HG03521 (cell line): ENCODE measurements around the gene FIG4.
"Not testable (repeated sequence)": the region's sequence is repeated elsewhere in the genome, so short reads cannot be mapped to it uniquely, and the experiment has no call there.

Experiments used
- ATAC-seq: cut with Tn5 transposase; IDR thresholded peaks from one replicate; pipeline ENCODE4 v1.9.1; 2021; ENCODE audit warnings: mild to moderate bottlenecking, moderate library complexity; ENCODE audit not compliant: unreplicated experiment

The FIG4 gene

GRCh38 chr6:109701774-109702173 is 10.7 kb downstream of the FIG4 start:
- ATAC-seq, result no peak

GRCh38 chr6:109702791-109703190 is 11.7 kb downstream of the FIG4 start:
- no peak for ATAC-seq

- peak; percentile 89 for ATAC-seq
These were observed 14.2 kb downstream of the FIG4 start for GRCh38 chr6:109705258-109705657.

GRCh38 chr6:109706513-109706912 is 15.4 kb downstream of the FIG4 start:
- no peak for ATAC-seq

- not testable (repeated sequence) for ATAC-seq
These were observed 17.0 kb downstream of the FIG4 start for GRCh38 chr6:109708099-109708498.

GRCh38 chr6:109713097-109713496 is 22.0 kb downstream of the FIG4 start:
- no peak for ATAC-seq

GRCh38 chr6:109714166-109714565 is 23.1 kb downstream of the FIG4 start:
- ATAC-seq, result no peak

- ATAC-seq, result no peak
These were observed 23.5 kb downstream of the FIG4 start for GRCh38 chr6:109714611-109715010.

- ATAC-seq, result no peak
These were observed 24.5 kb downstream of the FIG4 start for GRCh38 chr6:109715616-109716015.

GRCh38 chr6:109717971-109718370 is 26.9 kb downstream of the FIG4 start:
- no peak for ATAC-seq

GRCh38 chr6:109718991-109719390 is 27.9 kb downstream of the FIG4 start:
- no peak for ATAC-seq

- ATAC-seq, result no peak
These were observed 29.2 kb downstream of the FIG4 start for GRCh38 chr6:109720311-109720710.

- no peak for ATAC-seq
These were observed 30.9 kb downstream of the FIG4 start for GRCh38 chr6:109722011-109722410.

GRCh38 chr6:109722564-109723254 is 31.6 kb downstream of the FIG4 start:
- no peak for ATAC-seq

- ATAC-seq, result not testable (repeated sequence)
These were observed 34.2 kb downstream of the FIG4 start for GRCh38 chr6:109725250-109725649.

- no peak for ATAC-seq
These were observed 45.4 kb downstream of the FIG4 start for GRCh38 chr6:109736273-109737025.

GRCh38 chr6:109738255-109738654 is 47.2 kb downstream of the FIG4 start:
- no peak for ATAC-seq

GRCh38 chr6:109738667-109739066 is 47.6 kb downstream of the FIG4 start:
- no peak for ATAC-seq

- ATAC-seq, result no peak
These were observed 48.6 kb downstream of the FIG4 start for GRCh38 chr6:109739686-109740085.

- ATAC-seq, result no peak
These were observed 49.7 kb downstream of the FIG4 start for GRCh38 chr6:109740787-109741186.

- no peak for ATAC-seq
These were observed 52.6 kb downstream of the FIG4 start for GRCh38 chr6:109743739-109744138.

GRCh38 chr6:109744779-109745178 is 53.7 kb downstream of the FIG4 start:
- ATAC-seq, result not testable (repeated sequence)
